Measurements from ENCODE around the gene LMTK3. TPM values are rescaled to one million over a fixed set of nuclear protein-coding genes. Genes with fewer than 3 reads are reported as not detected.

Gene LMTK3
- total and polyA plus RNA-seq, 9 of the 15 experiments (the other 6 are each of a cell fraction or from before 2014, with no cell fraction given) = 0.35 to 12.3 (median 2.0) TPM; not detected in 2

DNA sequence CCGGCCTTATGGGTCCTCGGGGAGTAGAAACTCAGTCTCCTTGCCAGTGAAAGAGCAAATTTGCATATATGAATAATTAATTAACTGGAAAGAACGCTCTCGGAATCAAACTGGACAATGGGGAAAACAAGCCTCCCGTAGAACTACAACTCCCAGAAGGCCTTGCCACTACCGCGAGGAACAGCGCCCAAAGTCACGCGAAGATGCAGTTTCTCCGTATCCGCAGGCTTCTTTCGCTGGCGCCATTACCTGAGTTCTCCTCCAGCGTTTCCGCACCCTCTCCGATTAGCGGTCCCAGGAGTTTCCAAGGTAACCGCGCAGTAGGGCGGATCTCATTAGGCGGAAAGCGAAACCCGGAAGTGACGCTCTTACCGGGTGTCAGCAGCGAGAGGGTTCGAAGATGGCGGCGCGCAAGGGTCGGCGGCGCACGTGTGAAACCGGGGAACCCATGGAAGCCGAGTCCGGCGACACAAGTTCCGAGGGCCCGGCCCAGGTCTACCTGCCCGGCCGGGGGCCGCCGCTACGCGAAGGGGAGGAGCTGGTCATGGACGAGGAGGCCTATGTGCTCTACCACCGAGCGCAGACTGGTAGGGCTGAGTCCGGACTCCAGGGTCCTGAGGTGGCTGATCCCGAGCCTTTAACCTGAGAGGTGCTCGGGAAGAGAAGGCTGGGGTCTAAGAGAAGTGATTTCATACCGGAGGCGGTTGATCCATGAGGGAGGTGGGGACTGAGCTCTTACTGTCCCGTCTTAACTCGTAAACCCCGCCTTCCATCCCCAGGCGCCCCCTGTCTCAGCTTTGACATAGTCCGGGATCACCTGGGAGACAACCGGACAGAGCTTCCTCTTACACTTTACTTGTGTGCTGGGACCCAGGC is 65.8 kb downstream of the LMTK3 start, which contains the start of gene GRWD1 (continued):
- TF ChIP-seq, protein P1, sequence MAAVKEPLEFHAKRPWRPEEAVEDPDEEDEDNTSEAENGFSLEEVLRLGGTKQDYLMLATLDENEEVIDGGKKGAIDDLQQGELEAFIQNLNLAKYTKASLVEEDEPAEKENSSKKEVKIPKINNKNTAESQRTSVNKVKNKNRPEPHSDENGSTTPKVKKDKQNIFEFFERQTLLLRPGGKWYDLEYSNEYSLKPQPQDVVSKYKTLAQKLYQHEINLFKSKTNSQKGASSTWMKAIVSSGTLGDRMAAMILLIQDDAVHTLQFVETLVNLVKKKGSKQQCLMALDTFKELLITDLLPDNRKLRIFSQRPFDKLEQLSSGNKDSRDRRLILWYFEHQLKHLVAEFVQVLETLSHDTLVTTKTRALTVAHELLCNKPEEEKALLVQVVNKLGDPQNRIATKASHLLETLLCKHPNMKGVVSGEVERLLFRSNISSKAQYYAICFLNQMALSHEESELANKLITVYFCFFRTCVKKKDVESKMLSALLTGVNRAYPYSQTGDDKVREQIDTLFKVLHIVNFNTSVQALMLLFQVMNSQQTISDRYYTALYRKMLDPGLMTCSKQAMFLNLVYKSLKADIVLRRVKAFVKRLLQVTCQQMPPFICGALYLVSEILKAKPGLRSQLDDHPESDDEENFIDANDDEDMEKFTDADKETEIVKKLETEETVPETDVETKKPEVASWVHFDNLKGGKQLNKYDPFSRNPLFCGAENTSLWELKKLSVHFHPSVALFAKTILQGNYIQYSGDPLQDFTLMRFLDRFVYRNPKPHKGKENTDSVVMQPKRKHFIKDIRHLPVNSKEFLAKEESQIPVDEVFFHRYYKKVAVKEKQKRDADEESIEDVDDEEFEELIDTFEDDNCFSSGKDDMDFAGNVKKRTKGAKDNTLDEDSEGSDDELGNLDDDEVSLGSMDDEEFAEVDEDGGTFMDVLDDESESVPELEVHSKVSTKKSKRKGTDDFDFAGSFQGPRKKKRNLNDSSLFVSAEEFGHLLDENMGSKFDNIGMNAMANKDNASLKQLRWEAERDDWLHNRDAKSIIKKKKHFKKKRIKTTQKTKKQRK (IDR thresholded peaks at IDR 0.05; ENCODE audit: borderline replicate concordance, low read depth, low read length) = no peak
- TF ChIP-seq ZNF174 (CRISPR knock-in tag; IDR thresholded peaks at IDR 0.05) (no peak), RBM14 (IDR thresholded peaks at IDR 0.05; ENCODE audit: borderline replicate concordance, insufficient read depth, low read depth, low read length) (0 out of 2 replicates have a peak, but pooled peaks have one; percentile 32), ARID1B (IDR thresholded peaks at IDR 0.05) (0 out of 2 replicates have a peak, but pooled peaks have one; percentile 6), HINFP (tag; conservative IDR thresholded peaks at IDR 0.05; ENCODE audit: low read depth) (no peak), ZZZ3 (IDR thresholded peaks at IDR 0.05) (no peak), COPS2 (conservative IDR thresholded peaks at IDR 0.05) (no peak), ZNF778 (CRISPR knock-in tag; IDR thresholded peaks at IDR 0.05) (no peak), NFRKB (IDR thresholded peaks at IDR 0.05; ENCODE audit: low read depth) (peak; percentile 77), HDAC6 (IDR thresholded peaks at IDR 0.05; ENCODE audit: low read depth, low read length) (no peak), RFX5 (IDR thresholded peaks at IDR 0.05; ENCODE audit: low read depth, low read length) (no peak), NR2F6 (CRISPR knock-in tag; IDR thresholded peaks at IDR 0.05) (no peak), TSC22D4 (tag; IDR thresholded peaks at IDR 0.05) (no peak), MAZ (CRISPR knock-in tag; conservative IDR thresholded peaks at IDR 0.05 in 1 of 2, IDR thresholded peaks at IDR 0.05 in 1 of 2) (peak; percentile 50 to 62), ZBTB17 (CRISPR knock-in tag; IDR thresholded peaks at IDR 0.05) (0 out of 2 replicates have a peak, but pooled peaks have one; percentile 55)
- TF ChIP-seq, protein P2, sequence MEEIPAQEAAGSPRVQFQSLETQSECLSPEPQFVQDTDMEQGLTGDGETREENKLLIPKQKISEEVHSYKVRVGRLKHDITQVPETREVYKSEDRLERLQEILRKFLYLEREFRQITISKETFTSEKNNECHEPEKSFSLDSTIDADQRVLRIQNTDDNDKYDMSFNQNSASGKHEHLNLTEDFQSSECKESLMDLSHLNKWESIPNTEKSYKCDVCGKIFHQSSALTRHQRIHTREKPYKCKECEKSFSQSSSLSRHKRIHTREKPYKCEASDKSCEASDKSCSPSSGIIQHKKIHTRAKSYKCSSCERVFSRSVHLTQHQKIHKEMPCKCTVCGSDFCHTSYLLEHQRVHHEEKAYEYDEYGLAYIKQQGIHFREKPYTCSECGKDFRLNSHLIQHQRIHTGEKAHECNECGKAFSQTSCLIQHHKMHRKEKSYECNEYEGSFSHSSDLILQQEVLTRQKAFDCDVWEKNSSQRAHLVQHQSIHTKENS (CRISPR knock-in tag; IDR thresholded peaks at IDR 0.05) = no peak
- TF ChIP-seq, protein P3, sequence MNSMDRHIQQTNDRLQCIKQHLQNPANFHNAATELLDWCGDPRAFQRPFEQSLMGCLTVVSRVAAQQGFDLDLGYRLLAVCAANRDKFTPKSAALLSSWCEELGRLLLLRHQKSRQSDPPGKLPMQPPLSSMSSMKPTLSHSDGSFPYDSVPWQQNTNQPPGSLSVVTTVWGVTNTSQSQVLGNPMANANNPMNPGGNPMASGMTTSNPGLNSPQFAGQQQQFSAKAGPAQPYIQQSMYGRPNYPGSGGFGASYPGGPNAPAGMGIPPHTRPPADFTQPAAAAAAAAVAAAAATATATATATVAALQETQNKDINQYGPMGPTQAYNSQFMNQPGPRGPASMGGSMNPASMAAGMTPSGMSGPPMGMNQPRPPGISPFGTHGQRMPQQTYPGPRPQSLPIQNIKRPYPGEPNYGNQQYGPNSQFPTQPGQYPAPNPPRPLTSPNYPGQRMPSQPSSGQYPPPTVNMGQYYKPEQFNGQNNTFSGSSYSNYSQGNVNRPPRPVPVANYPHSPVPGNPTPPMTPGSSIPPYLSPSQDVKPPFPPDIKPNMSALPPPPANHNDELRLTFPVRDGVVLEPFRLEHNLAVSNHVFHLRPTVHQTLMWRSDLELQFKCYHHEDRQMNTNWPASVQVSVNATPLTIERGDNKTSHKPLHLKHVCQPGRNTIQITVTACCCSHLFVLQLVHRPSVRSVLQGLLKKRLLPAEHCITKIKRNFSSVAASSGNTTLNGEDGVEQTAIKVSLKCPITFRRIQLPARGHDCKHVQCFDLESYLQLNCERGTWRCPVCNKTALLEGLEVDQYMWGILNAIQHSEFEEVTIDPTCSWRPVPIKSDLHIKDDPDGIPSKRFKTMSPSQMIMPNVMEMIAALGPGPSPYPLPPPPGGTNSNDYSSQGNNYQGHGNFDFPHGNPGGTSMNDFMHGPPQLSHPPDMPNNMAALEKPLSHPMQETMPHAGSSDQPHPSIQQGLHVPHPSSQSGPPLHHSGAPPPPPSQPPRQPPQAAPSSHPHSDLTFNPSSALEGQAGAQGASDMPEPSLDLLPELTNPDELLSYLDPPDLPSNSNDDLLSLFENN (IDR thresholded peaks at IDR 0.05; ENCODE audit: low read depth in 2 of 2, low read length in 2 of 2) = peak in 1 of 2 experiments; percentile 51; a peak in 1 of 4 replicates
